NCI-H526 (cell line): Measurements from ENCODE around the gene EMC1.
"Not testable (repeated sequence)": the region's sequence is repeated elsewhere in the genome, so short reads cannot be mapped to it uniquely, and the experiment has no call there.

Experiments
- DNase-seq, 2 experiments: peaks; one replicate each; lab custom pipeline; 2025; lab: John Stamatoyannopoulos, UW

EMC1 gene

DNA sequence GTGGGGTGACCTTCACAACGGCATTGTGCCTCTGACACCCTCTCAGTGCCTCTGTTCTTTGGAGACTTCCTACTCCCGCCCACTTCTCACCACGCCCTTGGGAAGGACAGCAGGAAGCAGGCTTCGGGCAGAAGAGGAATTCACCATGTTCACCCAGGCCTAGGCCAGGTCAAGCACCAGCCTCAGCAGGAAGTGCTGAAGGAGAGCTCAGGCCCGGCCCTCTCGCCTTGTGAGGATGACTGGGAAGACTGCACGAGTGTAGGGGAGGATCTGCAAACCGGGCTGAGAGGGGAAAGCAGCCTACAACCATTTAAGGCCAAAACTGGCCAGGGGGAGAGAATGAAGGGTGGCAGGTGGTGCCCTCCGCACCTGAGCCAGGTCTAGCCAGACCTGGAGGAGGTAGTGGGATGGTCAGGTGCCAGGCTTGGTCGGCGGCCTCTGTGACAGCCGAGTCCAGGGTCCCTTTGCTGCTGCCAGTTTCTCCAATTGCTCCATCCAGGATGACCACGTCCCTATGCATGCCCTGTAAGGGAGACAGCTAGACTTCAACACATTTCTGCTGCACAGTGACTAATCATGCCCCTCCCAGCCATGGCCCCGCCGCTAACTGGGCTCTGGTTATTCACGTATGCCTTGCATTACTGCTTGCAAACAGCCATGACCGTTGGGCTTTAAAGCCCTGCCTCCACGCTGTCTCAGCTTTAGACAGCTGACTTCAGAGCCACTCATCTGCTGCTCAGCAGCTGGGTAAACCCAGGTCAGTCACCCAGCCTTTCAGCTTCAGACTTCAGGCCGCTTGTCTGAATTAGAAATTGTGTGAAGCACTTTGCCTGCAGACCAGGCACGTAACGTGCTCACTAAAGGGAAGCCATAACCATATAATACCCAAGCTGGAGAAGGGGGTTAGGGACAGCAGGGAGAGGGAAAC, 9.2 kb upstream of the EMC1 start:
- no peak for DNase-seq

DNA sequence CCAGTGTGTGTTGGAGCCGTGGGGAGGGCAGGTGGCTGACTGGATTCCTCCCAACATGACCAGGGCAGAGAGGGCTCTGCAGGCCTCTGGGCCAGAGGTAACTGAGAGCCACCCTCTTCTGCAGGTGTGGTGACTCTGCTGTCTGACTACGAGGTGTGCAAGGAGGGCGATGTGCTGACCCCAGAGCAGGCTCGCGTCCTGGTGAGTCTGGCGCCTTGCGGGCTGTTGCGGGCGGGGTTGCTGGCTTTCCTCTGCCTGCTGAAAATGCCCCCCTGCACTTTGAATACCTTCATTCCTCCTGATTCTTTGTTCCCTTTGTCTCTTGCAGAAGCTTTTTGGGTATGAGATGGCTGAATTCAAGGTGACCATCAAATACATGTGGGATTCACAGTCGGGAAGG, 7.0 kb upstream of the EMC1 start:
- no peak for DNase-seq

DNA sequence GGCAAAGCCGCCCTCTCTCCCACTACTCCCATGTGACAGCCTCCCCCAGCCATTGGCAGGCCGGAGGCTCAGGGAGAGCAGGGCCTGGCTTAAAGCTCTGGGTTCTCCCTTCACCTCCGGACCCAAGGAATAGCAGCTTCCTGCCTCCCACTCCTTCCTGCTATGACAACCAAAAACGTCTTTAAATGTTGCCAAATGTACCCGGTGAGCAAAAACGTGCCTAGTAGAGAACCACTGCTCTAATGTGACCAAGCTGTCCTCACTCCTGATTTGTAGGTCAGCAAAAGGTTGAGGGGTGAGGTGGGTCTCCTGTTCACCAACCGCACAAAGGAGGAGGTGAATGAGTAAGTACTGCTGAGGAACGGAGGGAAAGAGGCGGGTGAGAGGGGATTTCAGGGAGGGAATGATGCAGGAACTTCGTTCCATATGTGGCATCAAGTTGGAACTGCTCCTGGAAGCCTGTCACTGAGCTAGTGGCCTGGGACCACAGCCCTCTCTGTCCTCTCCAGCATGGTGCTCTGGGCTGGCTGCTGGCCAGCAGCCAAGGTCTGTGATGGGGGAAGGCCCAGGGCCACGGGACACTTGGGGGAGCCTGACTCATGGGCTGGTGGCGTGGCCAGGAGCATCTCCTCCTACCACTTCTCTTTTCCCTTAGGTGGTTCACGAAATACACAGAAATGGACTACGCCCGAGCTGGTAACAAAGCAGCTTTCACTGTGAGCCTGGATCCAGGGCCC, 6.0 kb upstream of the EMC1 start:
- no peak for DNase-seq

DNA sequence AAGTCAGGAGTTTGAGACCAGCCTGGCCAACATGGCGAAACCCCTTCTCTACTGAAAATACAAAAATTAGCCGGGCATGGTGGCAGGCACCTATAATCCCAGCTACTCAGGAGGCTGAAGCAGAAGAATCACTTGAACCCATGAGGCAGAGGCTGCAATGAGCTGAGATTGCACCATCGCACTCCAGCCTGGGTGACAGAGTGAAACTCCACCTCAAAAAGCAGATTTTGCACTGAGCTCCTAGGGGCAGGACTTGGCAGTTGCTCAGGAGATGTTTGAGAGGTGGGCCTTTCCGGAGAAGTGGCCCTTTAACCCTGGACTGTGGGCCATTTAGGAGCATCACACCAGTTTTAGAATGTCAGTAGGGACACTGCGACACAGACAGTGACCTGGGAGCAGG, 5.0 kb upstream of the EMC1 start:
- not testable (repeated sequence) for DNase-seq

DNA sequence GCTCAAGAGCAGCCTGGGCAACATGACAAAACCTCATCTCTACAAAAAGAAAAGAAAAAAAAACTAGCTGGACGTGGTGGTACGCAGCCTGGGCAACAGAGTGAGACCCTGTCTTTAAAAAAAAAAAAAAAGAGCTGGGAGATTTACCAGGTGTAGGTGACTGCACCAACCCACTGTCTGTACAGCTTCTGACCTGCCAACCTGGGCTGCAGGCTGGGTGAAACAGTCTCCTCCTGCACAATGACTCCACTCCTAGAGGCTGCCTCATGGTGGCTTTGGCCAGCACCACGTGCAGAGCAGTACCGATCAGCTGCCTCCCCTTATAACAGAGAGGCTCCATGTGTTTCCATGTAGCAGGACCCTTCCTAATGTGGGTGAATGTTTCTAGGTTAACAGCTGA, 4.0 kb upstream of the EMC1 start:
- no peak for DNase-seq

DNA sequence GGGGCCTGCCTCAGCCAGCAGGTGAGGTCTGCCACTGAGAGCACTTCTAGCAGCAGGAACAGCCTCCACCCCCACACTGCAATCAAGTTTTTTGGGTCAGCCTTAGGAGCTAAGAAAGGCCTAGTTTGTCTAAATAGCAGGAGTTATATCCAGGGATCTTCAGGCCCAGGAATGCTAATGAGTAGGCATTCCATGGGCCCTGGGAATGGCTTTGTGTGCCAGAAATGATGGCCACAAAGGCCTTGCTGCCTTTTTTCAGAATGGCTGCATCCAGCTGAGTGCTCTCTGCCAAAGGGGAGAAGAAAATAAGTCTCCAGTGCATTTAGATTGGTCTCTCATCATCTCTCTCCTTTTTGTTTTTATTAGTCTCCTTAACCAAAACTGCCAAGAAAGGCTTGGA, 3.1 kb upstream of the EMC1 start:
- no peak for DNase-seq

DNA sequence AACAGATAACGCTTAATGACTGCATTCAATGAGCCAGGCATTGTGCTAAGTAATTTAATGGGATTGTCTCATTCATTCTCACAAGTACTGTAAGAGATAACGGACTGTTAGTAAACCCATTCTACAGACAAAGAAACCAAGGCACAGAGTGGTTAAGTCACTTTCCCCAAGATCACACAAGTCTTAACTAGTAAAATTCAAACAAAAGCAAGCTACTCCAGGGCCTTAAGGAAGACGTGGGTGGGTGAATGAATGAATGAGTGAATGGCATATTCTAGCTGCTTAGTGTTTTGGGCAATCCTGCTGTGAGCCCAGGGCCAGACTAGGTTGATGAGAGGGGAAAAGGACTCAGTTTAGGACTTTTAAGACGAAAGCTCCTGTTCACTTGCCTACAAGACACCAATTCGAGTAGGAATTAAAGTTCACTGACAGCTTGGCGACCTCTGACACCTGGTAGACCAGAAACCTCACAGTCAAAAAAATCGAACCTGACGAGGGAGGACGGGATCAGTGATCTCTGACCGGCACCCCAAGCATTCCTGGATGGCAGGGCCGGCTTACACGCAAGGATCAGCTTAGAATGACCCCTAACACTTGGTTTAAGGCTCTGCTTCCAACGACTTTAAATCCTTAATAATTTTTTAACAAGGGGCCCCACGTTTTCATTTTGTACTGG, 557 bp downstream of the EMC1 start:
- no peak for DNase-seq

DNA sequence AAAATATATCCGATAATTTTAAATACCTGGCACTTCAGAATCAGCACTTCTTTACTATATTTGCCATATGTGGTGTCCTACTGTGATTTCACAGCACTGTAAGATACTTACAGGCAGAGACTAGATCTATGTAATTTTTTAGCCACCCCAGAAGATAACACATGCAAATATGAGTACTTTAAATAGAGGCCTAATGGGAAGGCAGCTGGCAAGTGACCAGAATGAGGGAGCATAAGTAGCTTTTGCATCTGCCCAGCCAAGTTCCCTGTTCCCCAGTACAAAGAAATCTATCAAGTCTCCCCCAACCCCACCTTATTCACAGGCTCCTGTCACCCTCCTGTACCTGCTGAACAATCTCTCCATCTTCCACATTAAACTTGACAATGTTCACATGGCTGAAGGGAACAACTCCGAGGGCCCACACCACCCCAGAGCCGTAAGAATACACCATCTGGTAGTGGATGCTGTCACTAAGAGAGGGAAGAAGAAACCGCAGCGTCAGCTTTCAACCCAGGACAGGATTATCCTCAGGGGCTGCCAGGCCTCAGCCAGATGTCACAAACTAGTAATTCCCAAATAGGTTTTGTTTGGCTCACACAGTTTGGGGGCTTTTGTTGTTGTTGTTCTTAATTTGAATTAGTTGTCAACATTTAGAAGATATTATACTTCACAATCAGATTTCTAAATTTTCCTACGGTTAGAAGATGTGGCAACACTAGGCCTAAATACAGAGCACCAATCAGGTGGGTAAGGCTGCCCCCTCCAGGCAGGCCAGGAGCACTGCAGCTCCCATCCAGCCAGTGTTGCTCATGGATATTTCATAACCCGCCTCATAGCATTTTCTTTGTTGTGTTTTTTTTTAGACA, 10.4 kb downstream of the EMC1 start:
- DNase-seq, result peak in 1 of 2 experiments; percentile 29

DNA sequence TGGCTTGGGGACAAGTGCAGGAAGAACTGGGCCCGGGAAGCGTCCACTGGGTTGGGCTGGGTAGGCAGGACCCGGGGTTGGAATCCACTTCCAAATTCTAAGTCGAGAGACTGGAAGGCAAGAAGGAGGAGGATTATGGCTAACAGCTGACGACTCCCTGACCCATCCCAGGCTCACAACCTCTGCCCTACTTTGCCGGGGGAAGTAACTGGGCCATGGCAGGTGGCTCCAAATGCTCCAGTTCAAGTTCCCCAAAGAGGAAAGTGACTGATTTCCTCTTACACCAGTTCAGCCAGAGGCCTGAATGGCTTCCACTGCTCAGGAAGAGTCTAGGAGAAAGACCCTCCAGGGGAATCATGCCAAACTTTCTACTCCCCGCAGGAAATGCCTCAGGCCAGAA, 11.4 kb downstream of the EMC1 start:
- DNase-seq, result no peak

DNA sequence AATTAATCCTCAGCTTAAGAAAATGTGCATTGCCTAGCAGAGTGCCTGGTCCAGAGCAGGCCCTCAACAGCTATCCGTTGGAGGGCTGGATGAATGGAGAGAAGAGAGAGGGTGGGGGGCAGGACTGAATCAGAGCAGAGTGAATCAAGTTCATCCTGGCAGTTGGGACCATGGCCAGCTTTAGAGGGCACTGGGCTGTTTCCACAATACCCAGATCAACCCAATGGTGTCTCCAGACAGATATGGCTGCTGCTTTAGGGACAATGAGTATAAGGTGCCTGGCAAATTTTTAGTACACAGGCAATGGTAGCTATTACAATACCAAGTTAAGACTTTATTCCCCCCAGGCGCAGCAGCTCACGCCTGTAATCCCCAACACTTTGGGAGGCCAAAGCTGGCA, 17.1 kb downstream of the EMC1 start:
- no peak for DNase-seq

DNA sequence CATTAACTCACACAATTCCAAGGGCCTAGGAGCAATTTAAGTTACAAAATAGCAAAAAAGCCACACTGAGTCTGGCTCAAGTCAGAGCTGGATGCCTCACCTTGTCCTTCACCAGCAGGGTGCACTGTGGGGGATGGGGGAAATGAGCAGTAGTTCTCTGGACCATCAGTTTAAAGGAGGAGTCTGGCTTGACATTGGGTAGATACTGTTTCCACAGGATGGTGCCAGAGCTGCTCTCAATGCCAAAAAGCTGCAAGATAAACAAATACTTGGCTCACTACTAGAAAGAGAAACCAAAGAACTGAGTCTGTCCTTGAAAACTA, 18.8 kb downstream of the EMC1 start:
- DNase-seq, result no peak

DNA sequence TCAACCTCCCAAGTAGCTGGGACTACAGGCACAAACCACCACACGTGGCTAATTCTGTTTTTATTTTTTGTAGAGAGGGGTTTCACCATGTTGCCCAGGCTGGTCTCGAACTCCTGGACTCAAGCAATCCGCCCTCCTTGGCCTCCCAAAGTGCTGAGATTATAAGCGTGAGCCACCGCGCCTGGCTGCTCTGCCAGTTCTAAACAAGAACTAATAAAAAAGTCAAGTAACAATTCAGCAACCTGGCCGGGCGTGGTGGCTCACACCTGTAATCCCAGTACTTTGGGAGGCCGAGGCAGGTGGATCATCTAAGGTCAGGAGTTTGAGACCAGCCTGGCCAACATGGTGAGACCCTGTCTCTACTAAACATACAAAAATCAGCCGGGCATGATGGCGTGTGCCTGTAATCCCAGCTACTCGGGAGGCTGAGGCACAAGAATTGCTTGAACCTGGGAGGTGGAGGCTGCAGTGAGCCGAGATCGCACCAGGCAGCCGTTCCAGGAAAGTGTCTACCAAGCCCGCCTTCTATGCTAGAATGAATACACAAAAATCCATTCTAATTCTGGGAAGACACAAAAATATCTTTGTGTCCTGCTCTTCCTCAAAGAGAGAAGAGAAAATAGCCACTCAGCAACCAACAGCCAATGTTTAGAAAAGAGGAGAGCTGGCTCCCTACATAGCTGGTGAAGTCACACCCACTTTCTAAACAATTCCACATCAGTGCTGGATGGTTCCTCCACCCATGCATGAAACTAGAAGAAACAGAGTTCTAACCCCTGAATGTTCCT, 19.4 kb downstream of the EMC1 start:
- DNase-seq, result not testable (repeated sequence)

DNA sequence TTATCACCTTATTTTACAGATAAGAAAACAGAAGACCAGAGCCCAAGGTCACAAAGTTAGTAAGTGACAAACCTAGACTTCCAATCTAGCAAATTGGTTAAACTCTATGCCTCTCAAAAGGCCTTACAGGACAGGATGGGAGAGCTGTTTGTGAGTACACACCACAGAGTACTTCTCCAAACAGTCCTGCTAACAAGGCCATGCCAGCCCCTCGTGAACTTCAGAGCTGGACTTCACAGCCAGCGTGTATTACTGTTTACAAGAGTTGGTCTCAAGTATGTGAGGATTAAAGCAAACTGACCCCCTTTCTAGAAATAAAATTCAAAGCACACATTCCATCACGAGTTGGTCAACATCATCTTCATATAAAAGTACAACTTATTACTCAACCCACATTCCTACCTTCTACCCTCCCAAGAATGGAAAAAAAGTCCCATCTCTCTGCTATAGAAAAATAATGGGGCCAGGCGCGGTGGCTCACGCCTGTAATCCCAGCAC, 21.4 kb downstream of the EMC1 start:
- DNase-seq, result no peak

DNA sequence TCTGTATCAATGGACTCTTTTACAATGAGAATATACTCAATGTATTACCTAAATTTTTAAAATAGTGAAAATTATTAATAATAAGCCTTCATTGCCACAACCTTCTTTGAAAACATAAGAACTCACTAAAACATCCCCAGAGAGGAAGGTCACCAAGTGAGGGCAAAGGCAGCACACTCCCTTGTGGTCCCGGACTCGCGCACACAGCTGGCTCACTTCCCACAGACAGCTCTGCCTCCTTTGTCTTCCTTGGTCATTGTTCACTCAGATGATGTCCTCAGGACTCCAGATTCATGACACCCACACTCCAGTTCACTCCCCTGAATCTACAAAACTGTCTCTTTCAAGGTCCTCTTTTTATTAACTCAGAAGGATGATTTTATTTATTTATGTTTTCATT, 22.1 kb downstream of the EMC1 start:
- no peak for DNase-seq

DNA sequence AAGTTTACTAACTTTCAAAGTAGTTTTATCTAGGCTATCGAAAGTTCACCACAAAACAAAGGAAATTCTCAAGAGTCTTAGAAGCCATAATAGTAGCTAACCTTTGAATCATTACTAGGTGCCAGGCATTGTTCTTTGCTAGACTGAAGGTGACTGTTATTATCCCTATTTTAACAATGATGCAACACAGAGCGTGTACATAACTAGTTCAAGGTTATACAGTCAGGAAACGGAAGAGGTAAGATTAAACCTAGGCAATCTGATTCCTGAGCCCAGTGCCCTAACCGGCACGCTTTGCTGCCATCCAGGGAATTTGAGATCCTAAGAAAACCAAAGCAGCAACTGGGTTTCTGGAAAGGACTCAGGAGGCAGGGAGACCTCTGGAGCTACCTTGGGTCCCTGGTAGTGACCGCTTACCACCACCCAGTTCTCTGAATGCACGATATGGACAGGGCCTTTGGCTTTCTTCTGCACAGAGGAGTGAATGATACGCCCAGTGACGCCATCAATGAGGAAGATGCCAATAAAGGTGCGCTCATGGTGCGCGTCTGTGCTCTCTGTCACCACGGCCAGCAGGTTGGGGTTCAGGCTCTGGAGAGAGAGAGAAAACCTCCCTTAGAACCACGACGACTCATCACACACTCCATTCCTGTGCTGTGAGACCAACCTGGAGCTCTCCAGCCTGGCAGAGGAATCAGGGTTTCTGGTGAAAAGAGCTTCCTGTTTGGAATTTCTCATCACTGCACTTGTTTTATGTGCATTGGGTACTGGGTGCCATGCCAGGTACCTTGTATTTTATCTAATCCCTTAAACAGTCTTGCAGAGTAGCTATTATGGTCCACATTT, 28.1 kb downstream of the EMC1 start:
- no peak for DNase-seq

DNA sequence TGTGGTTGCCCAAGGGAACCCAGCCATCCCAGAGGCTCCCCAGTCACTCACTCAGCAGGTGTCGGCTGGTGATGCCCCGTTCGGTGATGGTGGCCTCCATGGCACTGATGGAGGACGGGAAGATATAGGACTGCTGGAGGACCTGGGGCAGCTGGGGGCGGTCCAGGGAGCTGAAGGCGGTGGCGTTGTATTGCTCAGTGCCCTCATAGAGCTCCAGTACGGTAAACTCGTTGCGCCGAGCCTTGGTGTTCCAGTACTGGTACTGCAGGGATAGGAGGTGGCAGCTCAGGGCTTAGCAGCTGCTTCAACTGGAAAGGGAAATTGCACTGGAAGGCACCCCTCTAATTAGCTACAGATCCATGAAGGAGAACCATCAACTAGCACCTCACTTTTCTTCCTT, 28.8 kb downstream of the EMC1 start:
- no peak for DNase-seq

DNA sequence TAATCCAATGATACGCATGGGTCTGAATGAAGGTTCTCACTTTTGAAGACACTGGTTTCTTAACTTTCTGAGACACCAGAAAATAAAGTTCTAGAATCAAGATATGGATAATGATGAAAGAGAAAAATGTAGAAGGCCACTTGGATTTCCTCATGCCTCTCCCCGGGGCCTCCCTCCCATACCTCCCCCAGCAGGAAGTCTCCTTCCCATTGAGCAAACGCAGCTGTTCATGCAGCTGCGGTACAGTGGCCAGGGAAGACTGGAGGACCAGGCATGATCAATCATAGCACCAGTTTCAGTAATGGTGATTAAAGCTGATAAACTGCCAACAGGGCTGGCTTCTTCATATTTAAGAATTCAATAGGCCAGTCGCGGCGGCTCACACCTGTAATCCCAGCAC, 30.3 kb downstream of the EMC1 start:
- no peak for DNase-seq

DNA sequence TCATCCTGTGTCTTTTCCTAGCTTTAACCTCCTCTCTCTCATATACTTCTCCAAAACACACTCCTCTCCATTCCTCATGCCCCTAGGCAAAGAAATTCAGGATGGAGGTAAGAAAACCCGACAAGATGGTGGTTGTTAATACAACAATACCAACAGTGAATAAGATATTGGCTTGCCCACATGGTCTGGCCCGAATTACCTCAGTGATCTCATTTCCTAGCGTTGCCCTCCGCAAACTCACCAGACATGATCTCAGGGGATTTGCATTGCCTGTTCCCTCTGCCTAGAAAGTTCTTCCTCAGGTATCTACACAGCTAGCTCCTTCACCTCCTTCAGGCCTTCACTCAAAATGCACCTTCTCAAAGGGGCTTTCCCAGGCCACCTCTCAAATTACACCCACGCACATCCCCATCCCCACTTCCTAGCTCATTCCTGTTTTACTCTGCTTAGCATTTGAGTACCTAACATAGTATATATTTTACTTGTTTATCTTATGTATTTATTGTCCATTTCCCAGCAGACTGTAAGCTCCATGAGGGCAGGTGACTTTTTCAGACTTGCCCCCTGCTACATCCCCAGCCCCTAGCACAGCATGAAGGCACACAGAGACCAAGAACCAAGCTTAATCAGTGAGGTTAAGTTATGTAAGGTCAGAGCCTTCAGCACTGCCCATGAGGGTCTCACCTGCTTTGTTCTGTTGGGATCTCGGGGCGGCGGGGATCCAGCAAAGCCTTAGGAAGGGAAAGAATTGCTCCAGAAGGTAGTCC, 31.1 kb downstream of the EMC1 start:
- DNase-seq, result no peak

DNA sequence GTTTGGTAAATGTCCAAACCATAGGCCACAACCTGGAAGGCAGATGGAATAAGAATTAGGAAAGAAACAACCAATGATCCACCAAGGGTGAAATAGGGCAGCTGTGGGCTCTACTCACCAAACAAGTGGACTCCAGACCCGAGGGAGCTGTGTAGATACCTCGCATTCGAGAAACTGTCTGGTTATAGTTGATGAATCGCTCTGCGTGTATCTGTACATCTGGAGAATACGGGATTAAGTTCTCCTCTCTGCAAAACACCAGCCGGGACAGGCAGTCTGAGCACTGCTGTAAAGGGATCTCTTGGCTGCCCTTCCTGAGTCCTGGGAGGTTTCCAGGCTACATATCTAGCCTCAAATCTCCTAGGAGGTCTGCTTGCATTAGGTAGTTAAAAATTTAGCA, 31.9 kb downstream of the EMC1 start:
- DNase-seq, result no peak
